Jurkat, Clone E6-1 (cell line): ENCODE data around the gene FRMPD1.
A peak's percentile ranks its signal among the peaks of the same experiment; 100 is the strongest.
"Not testable (repeated sequence)": the region's sequence is repeated elsewhere in the genome, so short reads cannot be mapped to it uniquely, and the experiment has no call there.

Source experiments
- DNase-seq: peaks from one replicate; pipeline ENCODE4 v3.0.0-alpha.2; 2011; ENCODE audit warnings: low read depth, low spot score
- H3K4me3 ChIP-seq: 2 replicates; pipeline ENCODE4 v1.5.1; 2011; ENCODE audit warnings: mild to moderate bottlenecking, low read length, control low read depth, moderate library complexity

FRMPD1 gene

GRCh38 chr9:37753489-37754190 is 102.9 kb downstream of the FRMPD1 start, which contains the start of gene TRMT10B:
Gene TRMT10B (plus strand): TSS chr9:37753805. CDS start chr9:37761932, 8,127 bp downstream.
- H3K4me3 ChIP-seq = peak within 1 kb of the TSS; percentile 93
- peak; percentile 66 for DNase-seq

GRCh38 chr9:37758747-37759146 is 108.0 kb downstream of the FRMPD1 start:
- H3K4me3 ChIP-seq = no peak overlapping the region
- no peak for DNase-seq

- no peak for DNase-seq
- no peak overlapping the region for H3K4me3 ChIP-seq
Observed at GRCh38 chr9:37760416-37761161, 109.8 kb downstream of the FRMPD1 start.

- DNase-seq = no peak
- no peak overlapping the region for H3K4me3 ChIP-seq
Observed at GRCh38 chr9:37761511-37761910, 110.8 kb downstream of the FRMPD1 start.

GRCh38 chr9:37765263-37765662 is 114.5 kb downstream of the FRMPD1 start:
- not testable (repeated sequence) for DNase-seq, H3K4me3 ChIP-seq

GRCh38 chr9:37769306-37769705 is 118.6 kb downstream of the FRMPD1 start:
- DNase-seq = no peak
- H3K4me3 ChIP-seq = no peak overlapping the region

GRCh38 chr9:37769995-37770394 is 119.2 kb downstream of the FRMPD1 start:
- DNase-seq = no peak
- H3K4me3 ChIP-seq = no peak overlapping the region

GRCh38 chr9:37775216-37775919 is 124.6 kb downstream of the FRMPD1 start:
- no peak for DNase-seq

GRCh38 chr9:37776328-37776727 is 125.6 kb downstream of the FRMPD1 start:
- no peak for DNase-seq
- no peak overlapping the region for H3K4me3 ChIP-seq

More at GRCh38 chr9:37775216-37775919, 124.6 kb downstream of the FRMPD1 start:
- H3K4me3 ChIP-seq = no peak overlapping the region

GRCh38 chr9:37778534-37778933 is 127.8 kb downstream of the FRMPD1 start:
- DNase-seq = no peak
- H3K4me3 ChIP-seq = no peak overlapping the region

- no peak for DNase-seq
- peak overlapping the region; percentile 97 for H3K4me3 ChIP-seq
Observed at GRCh38 chr9:37784291-37784615, 133.5 kb downstream of the FRMPD1 start.

GRCh38 chr9:37784616-37785483 is 134.1 kb downstream of the FRMPD1 start, which contains the start of gene EXOSC3:
Gene EXOSC3 (minus strand): TSS chr9:37785064. CDS start chr9:37785044, 20 bp downstream.
- peak within 1 kb of the TSS; percentile 97 for H3K4me3 ChIP-seq
- peak; percentile 79 for DNase-seq

- H3K4me3 ChIP-seq = no peak overlapping the region
- DNase-seq = no peak
Observed at GRCh38 chr9:37787059-37787458, 136.3 kb downstream of the FRMPD1 start.

GRCh38 chr9:37788332-37788731 is 137.6 kb downstream of the FRMPD1 start:
- DNase-seq = no peak
- no peak overlapping the region for H3K4me3 ChIP-seq

- H3K4me3 ChIP-seq = no peak overlapping the region
- no peak for DNase-seq
Observed at GRCh38 chr9:37790096-37790495, 139.3 kb downstream of the FRMPD1 start.

- no peak overlapping the region for H3K4me3 ChIP-seq
- DNase-seq = no peak
Observed at GRCh38 chr9:37792122-37792521, 141.4 kb downstream of the FRMPD1 start.

GRCh38 chr9:37796232-37796631 is 145.5 kb downstream of the FRMPD1 start:
- H3K4me3 ChIP-seq = no peak overlapping the region
- DNase-seq = no peak
